ENCODE data around the gene SCAP.
"Not testable (repeated sequence)": the region's sequence is repeated elsewhere in the genome, so short reads cannot be mapped to it uniquely, and the experiment has no call there.

Gene SCAP

DNA sequence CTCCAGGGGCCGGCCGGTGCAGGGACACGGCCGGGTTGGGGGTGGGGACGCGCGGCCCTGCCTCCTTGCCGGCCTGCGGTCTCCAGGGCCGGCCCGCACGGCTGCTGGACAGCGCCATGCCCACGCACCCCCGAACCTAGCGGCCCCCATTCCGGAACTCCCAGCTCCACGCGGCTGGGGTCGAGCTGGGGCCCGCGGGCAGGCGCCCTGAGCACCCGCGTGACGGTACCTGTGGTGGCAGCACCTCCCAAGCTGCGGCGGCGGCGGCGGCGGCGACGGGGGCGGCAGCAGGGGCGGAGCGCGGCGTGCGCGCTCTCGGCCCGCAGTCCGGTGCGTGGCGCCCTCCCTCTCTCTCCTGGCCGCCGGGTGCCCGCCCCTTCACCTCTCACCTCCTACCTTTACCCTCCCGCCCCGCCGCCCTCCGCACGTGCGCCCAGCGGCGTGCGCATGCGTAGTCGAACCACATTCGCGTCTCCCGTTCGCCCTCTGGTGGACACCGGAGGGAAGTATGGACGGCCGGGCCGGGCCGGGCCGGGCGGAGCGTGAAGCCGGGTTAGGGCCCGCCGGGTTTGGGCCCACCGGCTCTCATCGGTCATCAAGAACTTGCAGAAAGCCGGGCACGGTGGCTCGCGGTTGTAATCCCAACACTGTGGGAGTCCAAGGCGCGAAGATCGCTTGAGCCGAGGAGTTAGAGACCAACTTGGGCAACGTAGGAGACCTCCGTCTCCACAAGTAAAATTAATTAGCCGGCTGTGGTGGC lies at the start of gene SCAP:
TSS of gene SCAP (minus strand) at position 372 of the 760 bp plus-strand sequence. CDS start 32,948 bp downstream, outside the sequence.
- ATAC-seq (peak; percentile 96), DNase-seq (peak; percentile 97)

DNA sequence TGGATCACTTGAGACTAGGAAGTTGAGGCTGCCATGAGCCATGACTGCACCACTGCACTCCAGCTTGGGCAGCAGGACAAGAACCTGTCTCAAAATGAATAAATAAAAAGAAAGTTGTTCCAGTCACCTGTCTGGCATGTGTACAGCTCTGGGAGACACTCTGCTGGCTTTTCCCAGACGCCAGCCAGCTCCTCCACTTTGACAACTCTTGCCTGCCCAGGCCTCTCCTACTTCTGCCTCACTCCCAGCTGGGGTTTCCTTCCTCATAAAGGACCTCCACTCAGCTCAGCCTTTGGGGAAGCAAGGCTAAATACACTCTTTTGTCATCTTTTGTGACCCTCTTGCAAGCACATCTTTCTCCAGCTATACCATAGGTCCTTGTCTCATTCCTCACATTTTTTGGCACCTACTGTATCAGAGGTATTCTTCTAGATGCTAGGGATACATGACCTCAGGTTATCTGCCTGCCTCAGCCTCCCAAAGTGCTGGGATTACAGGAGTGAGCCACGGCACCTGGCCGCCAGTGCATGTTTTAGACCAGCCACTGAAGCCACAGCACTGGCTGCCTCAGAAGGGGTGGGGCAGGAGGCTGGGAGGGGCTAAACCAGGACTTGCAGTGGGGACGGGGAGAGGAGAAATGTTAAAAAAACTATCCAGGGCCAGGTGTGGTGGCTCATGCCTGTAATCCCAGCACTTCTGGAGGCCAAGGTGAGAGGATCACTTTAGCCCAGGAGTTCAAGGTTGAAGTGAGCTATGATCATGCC lies 47.8 kb upstream of the SCAP start:
- DNase-seq (no peak), ATAC-seq (no peak)

DNA sequence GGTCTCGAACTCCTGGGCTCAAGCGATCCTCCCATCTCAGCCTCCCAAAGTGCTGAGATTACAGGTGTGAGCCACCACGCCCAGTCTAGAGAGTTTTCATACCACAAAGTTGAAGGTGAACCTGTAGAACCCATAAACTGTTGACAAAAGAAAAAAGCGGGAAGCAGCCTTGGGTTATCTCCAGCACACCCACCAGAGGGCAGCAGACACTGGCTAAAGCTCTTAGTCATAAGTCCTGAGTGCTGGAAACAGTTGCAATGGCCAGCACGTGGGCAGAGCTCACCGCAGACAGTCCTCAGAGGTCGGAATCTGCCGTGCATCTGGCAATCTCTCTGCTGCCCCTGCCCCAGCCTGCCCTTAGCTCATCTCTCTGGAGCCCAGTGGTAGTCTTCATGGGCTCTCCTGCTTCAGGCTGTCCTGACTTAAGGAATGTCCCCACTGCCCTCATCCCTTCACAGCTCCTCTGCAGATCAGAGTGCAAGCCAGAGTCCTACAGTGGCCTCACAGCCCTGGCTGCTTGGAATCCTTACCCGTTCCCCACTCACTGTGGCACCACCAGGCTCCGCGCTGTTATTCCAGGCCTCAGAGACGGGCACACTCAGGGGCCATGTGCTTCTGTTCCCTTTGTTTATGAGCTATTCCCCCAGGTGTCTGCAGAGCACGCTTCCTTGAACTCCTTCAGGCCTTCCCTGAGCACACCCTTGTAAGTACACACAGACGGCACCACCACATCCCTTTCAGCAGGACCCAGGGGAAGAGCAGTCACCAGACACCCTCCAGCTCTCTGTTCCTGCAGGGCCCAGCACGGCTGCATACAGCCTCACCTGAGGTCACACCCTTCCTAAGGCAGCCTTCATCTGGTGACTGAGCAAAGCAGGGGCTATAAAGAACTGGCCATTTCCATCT lies 46.6 kb upstream of the SCAP start:
- ATAC-seq = peak; percentile 93

DNA sequence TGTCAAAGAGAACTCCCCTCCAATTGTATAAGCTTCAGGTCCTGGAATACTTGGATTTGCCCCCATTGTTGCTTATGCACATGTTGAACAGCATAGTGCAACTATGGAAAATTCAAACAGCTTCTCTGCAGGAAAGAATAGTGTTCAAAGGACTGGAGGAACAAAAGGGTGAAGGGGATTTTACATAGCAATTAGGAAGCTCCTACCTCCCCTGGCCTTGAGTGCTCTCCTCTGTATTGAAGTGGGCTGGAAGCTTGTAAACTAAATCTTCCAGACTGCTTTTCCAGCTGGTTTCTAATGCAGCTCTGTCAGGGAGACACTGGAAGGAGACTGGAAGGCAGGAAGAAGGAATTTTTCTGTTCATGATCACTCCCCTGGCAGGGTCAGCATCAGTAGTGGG lies 45.0 kb upstream of the SCAP start:
- DNase-seq = no peak
- ATAC-seq = no peak

More for the DNA sequence above, 46.6 kb upstream of the SCAP start:
- DNase-seq = peak; percentile 83

DNA sequence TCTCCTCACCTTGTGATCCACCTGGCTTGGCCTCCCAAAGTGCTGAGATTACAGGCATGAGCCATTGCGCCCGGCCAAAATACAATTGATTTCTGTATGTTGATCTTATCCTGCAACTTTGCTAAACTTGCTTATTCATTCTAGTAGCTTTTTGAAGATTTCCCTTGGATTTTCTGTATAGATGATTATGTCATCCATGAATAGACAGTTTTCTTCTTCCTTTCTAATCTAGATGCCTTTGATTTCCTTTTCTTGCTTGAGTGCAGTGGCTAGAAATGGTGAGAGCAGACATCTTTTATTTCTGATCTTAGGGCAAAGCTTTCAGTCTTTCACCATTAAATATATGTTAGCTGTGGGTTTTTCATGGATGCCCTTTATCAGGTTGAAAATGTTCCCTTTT lies 42.2 kb upstream of the SCAP start:
- DNase-seq (no peak), ATAC-seq (no peak)

DNA sequence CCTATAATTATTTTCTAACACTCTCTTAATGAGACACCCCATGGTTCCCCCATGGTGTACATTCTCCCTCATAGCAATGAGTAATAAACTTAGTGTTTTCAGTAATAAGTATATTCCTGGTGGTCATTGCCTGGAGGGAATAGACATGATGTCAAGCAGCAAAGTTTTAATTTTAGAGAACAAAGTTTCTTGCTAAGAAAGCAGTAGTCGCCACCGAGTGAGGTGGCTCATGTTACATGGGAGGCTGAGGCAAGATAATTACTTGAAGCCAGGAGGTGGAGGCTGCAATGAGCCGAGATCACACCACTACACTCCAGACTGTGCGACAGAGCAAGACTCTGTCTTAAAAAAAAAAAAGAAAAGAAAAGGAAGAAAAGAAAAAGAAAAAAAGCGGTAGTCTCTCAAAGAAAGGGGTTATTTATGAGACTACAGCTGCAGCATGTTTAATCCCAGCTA lies 40.2 kb upstream of the SCAP start:
- ATAC-seq (no peak), DNase-seq (no peak)

DNA sequence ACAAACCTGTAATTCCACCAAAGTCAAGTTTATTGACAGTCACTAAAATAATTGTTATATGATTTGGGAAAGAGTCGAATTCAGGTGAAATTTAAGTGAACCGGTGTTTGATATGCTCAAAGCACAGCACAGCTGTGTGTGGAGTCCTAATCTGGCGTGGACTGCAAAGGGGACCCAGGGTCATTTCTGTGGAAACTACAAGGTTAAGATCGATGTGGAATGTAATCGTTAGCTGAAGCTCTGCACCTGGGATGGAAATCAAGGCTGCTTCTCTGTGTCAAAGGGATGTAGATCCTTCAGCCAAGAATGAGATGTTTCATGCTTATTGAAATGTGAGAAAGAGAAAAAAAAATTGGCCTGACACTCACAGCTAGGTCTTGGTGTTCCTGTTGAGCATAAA lies 39.4 kb upstream of the SCAP start:
- no peak for DNase-seq
- no peak for ATAC-seq

DNA sequence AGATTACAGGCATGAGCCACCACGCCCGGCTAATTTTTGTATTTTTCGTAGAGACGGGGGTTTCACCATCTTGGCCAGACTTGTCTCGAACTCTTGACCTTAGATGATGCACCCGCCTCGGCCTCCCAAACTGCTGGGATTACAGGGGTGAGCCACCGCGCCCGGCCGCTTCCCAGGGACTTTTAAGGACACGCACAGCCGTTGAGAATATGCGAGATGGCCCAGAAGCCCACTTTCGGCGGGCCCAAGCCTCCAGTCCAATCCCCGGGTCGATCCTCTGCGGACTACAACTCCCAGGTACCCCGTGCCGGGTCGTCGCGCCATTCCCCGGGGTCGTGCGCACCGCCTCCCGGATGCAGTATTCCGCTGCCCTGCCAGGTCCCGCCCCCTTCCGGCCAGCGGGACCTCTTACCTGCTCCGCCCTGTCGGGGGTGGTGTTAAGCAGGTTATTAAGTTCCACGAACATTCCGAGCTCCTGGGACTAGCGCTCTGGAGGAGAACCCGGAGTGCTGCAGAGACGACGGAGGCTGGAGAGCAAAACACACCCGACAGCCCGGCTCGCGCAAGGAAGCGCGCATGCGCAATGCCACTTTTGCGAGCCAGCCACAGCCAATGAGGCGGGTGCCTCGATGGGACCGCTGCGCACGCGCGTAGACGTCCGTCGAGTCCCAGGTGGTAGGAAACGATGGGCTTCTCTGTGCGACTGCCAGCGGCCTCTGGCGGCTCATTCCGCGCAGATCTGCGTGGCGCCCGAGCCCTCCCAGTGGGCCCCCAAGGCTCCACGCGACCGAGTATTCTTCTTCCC lies 37.6 kb upstream of the SCAP start, which contains the start of gene ELP6:
TSS of gene ELP6 (minus strand) at position 588 of the 805 bp plus-strand sequence. CDS start at position 466, 122 bp downstream.
- ATAC-seq (peak; percentile 99), DNase-seq (peak; percentile 97)

DNA sequence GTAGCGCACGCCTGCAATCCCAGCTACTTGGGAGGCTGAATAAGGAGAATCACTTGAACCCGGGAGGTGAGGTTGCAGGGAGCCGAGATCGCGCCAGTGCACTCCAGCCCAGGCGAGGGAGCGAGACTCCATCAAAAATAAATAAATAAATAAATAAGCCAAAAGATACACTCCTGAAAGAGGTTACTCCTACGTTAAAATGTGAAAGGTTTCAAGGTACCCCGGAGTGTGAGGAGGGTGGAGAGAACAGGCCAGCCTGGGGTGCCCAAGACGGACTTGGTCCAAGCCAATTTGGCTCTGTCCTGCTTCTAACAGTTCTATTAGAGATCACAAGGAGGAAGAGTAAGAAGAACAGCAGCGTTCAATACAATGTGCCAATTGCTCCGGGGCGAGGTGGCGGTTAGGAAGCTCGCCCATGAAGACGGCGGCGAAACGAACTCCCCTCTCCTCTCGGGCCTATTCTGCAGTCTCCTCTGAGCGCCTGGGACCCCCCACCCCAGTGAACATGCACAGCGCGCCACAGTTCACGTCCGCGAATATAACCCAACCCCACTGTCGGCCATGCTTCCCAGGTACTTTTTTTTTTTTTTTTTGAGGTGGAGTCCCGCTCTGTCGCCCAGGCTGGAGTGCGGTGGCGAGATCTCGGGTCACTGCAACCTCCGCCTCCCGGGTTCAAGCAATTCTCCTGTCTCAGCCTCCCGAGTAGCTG lies 36.8 kb upstream of the SCAP start:
- ATAC-seq (no peak), DNase-seq (peak; percentile 33)

DNA sequence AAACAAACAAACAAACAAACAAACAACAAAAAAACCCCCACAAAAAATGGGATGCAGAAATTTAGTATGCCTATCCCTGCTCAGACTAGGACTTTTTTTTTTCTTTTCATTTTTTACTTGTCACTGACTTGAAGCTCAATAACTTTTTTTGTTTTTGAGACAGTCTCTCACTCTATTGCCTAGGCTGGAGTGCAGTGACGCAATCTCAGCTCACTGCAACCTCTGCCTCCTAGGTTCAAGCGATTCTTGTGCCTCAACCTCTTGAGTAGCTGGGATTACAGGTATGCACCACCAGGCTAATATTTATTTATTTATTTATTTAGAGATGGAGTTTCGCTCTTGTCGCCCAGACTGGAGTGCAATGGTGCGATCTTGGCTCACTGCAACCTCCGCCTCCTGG lies 29.5 kb upstream of the SCAP start:
- DNase-seq, ATAC-seq: not testable (repeated sequence)

DNA sequence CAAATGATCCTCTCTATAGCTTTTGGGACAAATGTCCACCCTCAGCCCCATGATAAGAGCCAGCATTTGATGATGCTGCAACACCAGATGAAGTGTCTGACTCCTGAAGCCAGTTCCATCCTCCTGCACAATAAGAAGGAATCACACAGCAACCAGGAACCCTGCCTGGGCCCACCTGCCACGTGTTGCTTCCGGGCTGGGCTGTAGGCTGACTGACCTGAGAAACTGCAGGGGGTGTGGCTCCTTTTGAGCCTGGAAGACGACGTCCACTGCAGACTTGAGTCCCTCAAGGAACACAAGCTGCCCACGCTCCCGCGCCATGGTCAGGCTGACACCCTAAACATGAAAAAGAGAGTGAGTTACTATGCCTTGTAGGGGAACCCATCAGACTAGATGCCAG lies 28.4 kb upstream of the SCAP start:
- ATAC-seq (no peak), DNase-seq (no peak)

DNA sequence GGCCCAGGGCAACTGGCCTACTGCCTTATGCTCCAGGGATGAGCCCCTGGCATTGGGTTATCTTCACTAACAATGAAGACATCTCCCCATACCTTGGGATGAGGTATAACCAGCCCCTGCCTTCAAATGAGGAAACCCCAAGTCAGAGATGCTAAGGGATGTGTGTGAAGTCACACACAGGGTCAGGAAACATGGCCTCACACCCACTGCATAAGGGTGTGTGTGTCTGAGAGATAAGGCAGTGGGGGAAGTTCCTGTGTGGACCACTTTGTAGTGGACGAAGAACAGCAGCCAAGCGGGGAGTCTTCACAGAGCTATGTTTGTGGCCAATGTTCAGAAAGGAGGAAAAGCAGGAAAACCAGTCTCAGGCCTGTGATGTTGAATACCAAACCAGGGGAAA lies 27.3 kb upstream of the SCAP start:
- DNase-seq (no peak), ATAC-seq (no peak)

DNA sequence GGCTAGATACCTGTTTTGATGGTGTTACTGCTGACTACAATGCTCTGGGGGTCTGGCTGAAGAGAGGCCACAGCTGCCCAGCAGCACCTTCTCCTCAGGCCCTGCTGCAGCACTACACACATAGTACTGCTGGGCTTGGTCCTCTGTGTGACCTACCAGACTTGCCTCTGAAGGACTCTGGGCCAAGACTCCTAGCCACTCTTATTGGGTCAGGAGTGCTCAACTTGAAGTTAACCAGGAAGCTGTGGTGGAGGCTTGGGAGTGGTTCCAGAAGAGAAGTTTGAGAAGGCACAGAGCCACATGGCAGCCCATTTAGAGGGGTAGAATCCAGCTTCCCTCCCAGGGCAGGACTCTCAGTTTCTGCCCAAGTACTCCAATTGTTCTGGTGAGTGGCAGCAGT lies 21.2 kb upstream of the SCAP start:
- ATAC-seq (no peak), DNase-seq (no peak)

DNA sequence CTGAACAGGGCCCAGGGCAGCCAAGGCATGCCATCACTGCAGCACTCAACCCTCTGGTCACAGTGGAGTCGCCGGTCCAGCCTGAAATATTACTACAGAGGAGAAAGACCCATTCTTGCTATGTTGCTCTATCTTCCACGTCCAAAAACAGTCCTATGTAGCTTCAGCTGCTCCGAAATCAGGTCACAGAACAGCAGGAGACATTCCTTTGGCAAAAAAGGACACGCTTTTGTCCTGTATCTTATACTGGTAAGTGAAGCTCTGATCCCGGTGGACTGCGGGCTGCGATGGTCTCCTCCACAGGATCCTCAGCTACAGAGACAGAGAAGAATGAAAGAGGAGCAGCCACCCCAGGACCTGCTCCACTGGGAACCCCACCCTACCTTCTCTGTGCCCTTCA lies 20.1 kb upstream of the SCAP start:
- no peak for DNase-seq
- ATAC-seq = no peak

DNA sequence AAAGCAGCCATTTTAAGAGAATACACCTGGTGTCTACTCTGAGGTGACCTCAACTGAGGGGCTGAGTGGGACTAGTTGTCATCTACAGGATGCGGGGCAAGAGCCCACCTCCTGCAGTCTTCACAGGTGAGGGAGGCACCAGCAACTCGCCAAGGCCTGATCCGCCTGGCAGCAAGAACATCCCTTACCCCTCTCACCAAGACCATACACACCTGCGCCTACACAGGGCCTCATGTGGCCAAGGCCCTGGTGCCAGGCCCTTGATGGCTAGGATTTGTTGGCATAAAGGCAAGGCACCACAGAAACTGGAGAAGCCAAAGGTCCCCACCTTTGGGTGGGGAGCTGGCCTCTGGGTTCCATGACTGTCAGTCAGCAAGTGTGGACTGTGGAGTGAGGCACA lies 19.4 kb upstream of the SCAP start:
- DNase-seq (no peak), ATAC-seq (no peak)

DNA sequence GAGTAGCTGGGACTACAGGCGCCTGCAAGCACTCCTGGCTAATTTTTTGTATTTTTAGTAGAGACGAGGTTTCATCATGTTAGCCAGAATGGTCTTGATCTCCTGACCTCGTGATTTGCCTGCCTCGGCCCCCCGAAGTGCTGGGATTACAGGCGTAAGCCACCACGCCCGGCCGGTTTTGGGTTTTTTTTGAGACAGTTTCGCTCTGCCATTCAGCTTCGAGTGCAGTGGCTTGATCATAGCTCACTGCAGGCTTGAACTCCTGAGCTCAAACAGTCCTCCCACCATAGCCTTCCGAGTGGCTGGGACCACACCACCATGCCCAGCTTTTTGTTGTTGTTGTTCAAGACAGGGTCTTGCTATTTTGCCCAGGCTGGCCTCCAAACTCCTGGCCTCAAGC lies 16.0 kb upstream of the SCAP start:
- ATAC-seq = no peak

DNA sequence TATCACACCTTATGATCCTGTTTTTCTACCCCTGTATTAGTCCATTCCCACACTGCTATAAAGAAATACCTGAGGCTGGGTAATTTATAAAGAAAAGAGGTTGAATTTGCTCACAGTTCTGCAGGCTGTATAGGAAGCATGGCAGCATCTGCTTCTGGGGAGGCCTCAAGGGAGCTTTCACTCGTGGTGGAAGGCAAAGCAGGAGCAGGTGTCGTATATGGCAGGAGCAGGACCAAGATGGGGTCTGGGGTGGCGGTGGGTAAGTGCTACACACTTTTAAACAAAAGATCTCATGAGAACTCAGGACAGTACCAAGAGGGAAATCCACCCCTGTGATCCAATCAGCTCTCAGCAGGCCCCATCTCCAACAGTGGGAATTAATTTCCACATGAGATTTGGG lies 15.4 kb upstream of the SCAP start:
- DNase-seq (no peak), ATAC-seq (no peak)

More for the DNA sequence above, 16.0 kb upstream of the SCAP start:
- DNase-seq = no peak

DNA sequence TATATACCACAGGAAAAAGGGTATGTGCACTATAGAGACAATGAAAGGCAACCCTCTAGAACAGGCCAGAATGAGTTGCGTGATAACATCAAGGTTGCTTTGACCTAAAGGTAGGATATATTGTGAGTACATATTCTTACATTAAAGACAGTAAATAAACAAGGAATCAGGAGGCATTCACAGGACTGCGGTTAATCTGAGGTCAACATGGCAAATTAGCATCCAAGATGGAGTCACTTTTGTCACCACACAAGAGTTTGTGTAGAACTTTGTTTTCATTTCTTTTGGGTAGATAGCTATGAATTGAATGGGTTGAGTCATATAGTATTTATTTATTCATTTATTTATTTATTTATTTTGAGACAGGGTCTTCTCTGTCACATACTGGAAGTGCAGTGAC lies 11.5 kb upstream of the SCAP start:
- ATAC-seq (no peak), DNase-seq (no peak)

DNA sequence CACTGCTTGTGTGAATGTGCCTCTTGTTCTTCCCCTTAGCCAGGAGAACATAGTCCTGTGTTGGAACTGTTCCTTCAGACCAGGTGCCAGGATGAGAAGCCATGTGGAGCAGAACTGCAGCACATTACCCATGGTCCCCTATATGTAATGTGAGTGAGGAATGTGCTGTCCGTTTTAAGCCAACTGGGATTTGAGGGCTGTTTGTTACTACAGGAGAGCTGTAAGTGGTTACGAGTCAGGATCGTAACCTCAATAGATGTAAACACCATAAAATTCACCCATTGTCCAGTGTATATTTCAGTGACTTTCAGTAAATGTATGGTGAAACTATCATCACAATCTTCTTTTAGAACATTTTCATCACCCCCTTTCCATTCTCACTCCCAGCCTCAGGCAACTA lies 10.1 kb upstream of the SCAP start:
- no peak for DNase-seq
- ATAC-seq = no peak

DNA sequence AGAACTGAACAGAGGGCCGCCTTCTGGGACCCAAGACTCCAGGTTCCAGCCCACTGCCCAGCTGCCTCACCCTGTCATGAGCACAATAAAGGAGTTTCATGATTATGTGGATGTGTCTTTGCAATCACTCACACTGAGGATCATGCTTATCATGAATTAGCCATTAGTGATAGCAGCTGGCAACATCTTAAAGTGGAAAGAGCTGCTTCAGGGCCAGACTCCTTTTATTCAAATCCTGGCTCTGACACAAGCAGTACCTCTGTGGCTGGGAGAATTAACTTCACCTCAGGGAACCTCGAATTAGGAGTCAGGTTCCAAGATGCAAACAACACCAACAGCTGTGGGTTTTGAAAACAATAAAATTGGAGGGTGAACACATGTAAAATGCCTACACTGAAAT lies 6.6 kb upstream of the SCAP start:
- ATAC-seq (no peak), DNase-seq (no peak)

DNA sequence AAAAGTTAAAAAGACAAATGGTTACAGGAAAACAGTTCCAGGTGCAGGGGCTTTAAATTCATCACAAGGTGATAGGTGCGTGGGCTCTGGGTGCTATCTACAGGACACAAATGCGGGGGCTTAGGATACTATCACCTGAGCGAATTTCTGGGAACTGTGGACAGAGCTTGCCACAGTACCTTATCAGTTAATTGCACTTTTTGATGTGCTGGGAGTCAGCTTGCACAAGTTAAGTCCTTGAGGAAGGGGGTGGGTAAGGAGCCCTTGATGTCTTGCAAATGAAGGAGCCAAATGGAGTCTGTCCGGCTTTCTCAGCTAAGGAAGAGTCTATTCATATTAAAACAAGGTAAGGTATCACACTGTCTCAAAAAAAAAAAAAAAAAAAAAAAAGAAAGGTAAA lies 6.0 kb upstream of the SCAP start:
- not testable (repeated sequence) for ATAC-seq, DNase-seq

Data from stimulated activated naive CD8-positive, alpha-beta T cell treated with anti-CD3 and anti-CD28 coated beads, Interleukin-15, Interleukin-2, amounts not matched to agents 100 U/mL and 50 U/mL, for 24 hours (primary cell).